Measurements from ENCODE around the gene CKM.
"Not testable (repeated sequence)": the region's sequence is repeated elsewhere in the genome, so short reads cannot be mapped to it uniquely, and the experiment has no call there.

CKM gene

DNA sequence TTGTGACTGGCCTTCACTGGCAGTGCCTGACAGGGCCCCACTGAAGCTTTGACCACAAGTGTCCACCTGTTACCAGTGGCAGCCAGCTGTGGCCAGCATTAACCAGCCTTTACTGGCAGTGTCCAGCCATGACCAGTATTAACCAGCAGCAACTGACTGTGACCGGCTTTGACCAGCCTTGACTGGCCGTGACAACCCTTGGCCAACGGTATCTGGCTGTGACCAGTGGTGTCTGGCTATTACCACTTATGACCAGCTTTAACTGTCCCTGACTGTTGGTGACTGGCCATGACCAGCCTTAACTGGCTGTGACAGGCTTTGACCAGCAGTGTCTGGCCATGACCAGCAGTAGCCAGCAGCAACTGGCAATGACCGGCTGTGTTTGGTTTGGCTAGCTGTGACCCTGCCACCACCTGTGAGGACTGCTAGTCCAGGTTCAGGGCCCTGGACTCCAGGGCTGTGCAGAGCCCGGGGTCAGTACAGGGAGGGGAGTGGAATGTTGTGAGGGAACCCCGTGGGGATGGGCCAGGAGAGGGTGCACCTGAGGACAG, 32.2 kb downstream of the CKM start:
- DNase-seq (ENCODE audit: low spot score) = no peak

DNA sequence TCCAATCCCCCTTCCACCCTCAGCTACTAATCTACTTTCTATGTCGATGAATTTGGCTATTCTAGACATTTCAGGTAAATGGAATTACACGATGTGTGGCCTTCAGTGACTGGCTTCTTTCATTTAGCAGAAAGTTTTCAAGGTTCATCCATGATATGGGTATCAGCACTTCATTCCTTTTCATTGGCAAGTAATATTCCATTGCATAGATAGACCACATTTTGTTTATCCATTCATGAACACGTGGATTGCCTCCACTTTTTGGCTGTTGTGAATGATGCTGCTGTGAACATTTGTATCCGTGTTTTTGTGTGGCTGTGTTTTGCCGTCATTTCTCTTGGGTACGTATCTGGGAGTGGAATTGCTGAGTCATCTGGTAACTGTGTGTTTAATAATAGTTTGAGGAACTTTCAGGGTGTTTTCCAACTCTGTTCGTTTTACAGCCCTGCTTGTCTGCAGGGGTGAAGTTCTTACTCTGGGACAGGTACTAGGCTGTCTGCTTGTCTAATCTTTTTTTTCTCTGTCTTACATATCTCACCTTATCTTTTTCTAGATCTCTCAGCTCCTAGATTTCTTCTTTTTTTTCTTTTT, 39.1 kb downstream of the CKM start:
- no peak for DNase-seq (ENCODE audit: low spot score)

DNA sequence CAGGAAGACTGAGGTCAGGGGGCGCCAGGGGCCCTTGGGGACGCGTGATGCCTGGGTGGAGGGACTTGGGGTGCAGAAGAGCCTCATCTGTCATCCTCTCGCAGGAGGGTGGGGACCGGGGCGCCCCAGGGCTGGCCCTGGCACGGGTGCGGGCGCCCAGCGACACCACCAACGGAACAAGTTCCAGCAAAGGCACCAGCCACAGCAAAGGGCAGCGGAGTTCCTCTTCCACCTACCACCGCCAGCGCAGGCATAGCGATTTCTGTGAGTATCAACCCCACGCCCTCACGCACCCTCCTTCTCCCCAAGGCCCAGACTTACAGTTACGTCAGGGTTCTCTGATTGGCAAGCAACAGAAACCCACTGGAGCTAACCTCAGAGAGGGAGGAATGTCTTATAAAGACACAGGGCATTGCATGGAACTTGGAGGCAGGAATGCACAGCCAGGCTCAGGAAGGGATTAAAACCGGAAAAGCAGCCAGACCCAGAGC, 42.2 kb downstream of the CKM start:
- no peak for DNase-seq (ENCODE audit: low spot score)

DNA sequence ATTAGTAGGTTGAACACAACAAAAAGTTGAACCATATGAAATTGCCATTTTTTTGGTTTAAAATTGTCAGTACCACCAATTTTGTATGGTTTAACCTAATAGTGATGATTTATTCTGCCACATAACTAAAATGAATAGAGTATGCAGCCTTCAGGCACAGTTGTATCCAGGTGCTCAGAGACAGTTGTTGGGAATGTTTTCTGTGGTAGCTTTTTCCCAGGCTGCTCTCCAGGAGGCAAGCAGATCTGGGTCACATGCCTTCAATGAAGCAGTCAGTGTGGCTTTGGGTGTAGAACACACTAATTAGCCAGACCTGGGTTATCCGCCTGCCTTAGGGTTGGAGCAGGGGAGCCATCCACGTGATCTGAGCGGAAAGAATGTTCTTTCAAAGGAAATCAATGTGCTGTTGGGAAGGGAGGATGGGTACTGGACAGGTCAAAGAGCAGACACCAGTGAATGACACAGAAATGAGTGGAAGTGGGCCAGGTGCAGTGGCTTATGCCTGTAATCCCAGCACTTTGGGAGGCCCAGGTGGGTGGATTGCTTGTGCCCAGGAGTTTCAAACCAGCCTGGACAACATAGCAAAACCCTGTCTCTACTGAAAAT, 43.0 kb downstream of the CKM start:
- no peak for DNase-seq (ENCODE audit: low spot score)

DNA sequence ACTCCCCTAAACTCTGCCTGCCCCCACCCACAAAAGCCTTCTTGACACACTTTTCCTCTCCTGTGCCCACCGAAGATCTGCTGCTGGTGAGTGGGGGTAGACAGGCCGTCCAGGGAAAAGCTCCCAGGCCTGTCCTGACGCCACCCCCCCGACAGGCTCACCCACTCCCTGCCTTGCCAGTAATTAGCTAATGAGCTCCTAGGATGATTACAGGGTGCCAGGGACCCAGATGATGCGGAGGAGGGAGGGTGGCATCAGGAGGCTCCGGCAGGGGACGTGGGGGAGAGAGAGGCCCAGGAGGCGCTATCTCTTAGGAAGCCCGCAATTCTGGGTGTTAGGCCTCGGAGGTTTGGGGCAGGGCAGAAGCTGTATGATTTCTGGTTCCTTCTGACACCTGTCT, 44.6 kb downstream of the CKM start:
- DNase-seq (ENCODE audit: low spot score) = no peak

DNA sequence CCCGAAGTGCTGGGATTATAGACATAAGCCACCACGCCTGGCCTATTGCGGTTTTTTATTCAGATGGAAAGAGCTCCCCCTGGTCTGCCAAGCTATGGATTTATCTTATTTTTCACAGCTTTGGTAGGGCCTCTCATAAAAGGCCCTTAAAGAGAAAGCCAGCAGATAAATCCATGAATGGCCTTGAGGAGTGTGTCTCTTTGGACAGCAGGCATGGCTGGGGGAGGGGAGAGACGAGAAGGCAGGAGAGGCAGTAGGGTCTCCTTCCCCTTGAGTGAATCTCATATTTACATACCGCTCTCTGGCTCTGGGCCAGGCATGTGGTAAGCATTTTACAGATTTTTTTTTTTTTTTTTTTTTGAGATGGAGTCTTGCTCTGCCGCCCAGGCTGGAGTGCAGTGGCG, 46.4 kb downstream of the CKM start:
- no peak for DNase-seq (ENCODE audit: low spot score)

DNA sequence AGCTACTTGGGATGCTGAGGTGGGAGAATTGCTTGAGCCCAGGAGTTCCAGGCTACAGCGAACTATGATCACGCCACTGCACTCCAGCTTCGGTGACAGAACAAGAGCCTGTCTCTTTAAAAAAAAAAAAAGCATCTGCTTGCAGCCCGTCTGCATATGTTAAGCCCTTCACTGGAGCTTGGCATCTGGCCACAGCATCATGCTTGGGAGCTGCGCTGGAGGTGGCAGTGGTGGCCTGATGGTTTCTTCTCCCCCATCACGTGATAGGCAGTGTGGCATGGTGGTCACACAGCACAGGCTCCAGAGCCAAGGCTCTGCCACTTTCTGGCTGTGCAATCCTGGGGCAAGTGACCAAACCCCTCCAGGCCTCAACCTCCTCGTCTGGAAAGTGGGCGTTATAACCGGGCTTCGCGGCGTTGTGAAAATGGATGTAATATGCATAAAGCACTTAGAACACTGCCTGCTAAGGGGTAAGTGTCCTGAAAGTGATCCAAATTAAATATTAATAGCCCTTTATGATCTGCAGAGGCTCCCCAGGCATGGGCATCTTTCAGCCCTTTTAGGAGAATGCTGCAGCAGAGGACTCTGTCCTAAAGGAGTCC, 47.2 kb downstream of the CKM start:
- no peak for DNase-seq (ENCODE audit: low spot score)

DNA sequence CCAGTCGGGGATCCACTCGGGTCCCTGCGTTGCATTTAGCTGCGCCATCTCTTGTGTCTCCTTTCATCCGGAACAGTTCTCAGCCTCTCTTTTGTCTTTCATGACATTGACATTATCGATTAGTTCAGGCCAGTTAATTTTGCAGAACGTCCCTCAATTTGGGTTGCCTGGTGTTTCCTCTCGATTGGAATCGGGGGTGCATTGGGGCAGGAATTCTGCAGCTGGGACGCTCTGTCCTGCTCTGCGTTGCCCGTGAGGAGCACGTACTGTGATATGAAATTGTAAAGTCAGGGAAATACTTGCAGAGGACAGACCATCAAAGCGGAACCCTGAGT, 49.2 kb downstream of the CKM start:
- DNase-seq (ENCODE audit: low spot score) = no peak

DNA sequence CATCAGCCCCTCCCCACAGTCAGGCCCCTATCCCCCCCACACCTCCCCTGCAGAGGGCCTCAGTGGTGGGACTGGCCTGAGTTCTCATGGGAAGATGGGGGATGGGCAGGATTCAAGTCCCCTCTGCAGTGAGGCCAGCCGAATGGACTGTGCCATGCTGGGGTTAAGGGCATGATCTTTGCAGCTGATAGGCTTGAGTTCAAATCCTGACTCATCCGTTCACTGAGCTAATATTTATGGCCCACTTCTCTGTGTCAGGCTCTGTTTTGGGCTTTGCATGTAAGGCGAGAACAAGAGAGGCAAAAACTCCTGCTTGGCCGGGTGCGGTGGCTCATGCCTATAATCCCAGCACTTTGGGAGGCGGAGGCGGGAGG, 51.0 kb downstream of the CKM start:
- DNase-seq (ENCODE audit: low spot score) = no peak

DNA sequence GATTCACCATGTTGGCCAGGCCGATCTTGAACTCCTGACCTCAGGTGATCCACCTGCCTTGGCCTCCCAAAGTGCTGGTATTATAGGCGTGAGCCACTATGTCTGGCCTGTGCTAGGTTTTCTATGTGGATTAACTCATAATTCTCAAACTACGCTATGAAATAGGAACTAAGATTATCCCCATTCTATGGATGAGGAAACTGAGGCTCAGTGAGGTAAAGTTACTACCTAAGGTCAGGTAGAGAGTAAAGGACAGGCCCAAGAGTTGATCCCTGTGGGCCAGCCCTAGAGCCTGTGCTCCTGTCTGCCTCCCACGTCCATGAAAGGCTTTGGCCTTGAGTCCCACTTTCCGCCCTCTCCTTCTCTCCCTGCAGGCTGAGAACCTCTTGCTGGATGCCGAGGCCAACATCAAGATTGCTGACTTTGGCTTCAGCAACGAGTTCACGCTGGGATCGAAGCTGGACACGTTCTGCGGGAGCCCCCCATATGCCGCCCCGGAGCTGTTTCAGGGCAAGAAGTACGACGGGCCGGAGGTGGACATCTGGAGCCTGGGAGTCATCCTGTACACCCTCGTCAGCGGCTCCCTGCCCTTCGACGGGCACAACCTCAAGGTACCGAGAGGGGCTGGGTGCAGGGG, 51.5 kb downstream of the CKM start:
- DNase-seq (ENCODE audit: low spot score) = no peak

DNA sequence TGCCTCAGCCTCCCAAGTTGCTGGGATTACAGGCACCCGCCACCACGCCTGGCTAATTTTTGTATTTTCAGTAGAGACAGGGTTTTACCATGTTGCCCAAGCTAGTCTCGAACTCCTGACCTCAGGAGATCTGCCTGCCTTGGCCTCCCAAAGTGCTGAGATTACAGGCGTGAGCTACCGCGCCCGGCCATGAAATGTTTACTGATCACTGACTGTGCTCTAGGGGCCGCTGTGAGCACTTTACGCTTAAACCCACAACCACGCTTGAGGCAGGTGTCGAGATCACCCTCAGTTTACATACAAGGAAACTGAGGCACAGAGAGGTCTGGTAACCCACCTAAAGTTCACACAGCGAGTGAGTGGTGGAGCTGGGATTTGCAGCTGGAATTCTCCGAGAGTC, 52.7 kb downstream of the CKM start:
- DNase-seq (ENCODE audit: low spot score) = not testable (repeated sequence)

DNA sequence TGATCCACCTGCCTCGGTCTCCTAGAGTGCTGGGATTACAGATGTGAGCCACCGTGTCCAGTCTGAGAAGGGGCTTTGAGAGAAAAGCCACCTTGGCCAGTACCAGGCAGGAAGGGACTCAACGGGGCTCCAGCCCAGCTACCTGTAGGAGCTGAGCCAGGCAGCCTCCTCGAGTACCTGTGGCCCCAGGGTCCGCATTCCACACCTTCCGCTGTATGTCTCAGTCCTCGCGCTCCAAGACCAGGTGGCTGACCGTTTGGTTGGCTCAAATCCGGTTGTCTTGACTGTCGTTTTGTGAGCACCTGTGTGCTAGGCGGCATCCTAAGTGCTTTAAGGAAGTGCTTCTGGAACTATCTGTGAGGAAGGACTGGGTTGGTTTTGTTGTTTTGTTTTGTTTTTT, 55.4 kb downstream of the CKM start:
- DNase-seq (ENCODE audit: low spot score) = no peak

DNA sequence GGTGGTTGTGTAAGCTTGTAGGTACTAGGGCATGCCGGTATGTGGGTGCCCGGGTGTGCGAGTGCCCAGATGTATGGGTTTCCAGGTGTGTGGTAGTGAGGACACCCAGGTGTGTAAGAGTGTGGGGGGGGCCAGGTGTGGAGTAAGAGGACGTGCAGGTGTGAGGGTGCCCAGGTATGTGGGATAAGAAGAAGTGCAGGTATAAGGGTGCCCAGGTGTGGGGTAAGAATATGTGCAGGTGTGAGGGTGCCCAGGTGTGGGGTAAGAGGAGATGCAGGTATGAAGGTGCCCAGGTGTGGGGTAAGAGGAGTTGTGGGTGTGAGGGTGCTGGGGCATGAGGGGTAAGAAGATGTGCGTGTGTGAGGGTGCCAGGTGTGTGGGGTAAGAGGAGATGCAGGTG, 57.3 kb downstream of the CKM start:
- no peak for DNase-seq (ENCODE audit: low spot score)

DNA sequence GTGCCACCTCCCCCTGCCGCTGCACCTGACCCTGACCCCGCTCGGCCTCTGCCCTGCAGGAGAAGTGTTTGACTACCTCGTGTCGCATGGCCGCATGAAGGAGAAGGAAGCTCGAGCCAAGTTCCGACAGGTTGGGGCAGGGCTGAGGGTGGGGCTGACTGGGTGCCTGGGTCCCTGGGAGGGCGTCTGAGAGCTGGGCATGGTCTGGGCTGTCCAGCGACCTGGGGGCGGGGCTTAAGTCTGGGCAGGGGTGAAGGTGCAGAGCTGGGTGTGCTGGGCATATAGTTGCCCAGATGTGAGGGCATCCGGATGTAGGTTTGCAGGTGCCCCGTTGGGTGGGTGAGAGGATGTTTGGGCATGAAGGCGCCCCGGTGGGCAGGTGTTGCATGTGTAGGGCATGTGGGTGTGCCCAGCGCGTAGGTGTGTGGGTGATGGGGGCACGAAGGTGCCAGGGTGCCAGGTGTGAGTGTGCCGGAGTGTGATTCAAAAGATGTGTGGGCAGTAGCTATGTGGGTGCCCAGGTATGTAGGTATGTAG, 57.8 kb downstream of the CKM start:
- DNase-seq (ENCODE audit: low spot score) = no peak

DNA sequence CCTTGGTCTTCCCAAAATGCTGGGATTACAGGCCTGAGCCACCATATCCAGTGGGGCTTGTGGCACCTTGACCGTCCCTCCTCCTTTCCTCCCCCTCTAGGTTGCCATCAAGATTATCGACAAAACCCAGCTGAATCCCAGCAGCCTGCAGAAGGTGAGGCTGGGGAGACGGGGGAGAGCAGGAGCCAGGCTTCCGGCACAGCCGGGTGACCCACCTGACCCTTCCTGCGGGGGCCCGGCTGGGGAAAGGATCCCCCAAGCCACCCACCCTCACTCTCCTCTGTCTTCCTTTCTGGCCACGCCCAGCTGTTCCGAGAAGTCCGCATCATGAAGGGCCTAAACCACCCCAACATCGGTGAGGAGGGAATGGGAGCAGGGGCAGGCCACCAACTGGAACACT, 59.7 kb downstream of the CKM start:
- DNase-seq (ENCODE audit: low spot score) = no peak

DNA sequence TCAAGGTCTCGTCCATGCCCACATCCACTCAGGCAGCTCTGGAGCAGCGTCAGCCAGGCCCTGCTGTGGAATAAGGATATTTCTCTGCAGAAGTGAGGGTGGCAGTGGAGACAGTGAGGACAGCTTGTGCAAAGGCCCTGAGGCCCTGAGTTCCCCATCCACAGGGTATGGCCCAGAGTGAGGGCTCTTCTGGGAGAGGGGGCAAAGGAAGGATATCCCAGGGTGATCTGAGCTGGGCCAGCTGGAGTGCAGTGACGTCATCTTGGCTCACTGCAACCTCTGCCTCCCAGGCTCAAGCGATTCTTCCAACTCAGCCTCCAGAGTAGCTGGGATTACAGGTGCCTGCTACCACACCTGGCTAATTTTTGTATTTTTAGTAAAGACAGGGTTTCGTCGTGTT, 60.1 kb downstream of the CKM start:
- DNase-seq (ENCODE audit: low spot score) = no peak

DNA sequence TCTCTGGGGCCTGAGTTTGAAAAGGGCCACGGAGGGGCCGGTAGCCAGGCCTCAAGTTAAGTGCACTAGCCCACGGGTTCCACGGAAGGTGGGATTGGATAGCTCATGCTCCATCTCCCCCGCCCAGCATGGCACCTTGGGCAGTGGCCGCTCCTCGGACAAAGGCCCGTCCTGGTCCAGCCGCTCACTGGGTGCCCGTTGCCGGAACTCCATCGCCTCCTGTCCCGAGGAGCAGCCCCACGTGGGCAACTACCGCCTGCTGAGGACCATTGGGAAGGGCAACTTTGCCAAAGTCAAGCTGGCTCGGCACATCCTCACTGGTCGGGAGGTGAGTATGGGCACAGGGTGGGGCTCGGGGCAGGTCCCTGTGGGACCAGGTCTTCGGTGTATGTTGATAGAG, 63.8 kb downstream of the CKM start:
- no peak for DNase-seq (ENCODE audit: low spot score)

DNA sequence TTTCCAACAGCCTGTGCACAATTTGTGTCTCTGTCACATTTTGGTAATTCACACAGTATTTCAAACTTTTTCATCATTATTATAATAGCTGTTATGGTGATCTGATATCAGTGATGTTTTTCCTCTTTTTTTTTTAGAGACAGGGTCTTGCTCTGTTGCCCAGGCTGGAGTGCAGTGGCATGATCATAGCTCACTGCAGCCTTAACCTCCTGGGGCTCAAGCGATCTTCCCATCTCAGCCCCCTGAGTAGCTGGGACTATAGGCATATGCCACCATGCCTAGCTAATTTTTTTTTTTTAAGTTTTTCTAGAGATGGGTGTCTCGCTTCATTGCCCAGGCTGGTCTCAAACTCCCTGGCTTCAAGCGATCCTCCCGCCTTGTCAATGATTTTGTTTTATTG, 65.8 kb downstream of the CKM start:
- DNase-seq (ENCODE audit: low spot score) = no peak
